NCI-H146 treated with DMSO at 0.1 percent for 48 hours (cell line): ENCODE measurements around the gene SOCS3.
"Not testable (repeated sequence)": the region's sequence is repeated elsewhere in the genome, so short reads cannot be mapped to it uniquely, and the experiment has no call there.

Experiments used
- DNase-seq: peaks from one replicate; lab custom pipeline; 2025; ENCODE audit not compliant: unreplicated experiment; lab: John Stamatoyannopoulos, UW

The SOCS3 gene

DNA sequence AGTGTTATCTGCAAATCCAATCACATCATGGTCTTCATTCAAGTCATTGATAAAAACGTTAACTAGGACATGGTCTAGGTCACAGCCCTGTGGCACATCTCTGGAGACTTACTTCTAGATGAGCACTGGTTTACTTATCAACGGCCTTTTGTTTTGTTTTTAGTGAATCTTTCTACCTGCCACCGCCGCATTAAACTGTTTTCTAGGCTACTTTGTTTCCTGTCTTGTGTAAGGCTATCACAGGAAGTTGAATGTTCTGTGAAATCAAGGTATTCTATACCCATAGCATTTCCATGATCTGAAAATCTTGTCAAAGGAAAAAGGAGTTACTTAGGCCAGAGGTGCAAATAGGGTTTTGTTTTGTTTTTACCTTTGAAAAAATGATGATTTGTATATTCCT, 26.9 kb downstream of the SOCS3 start:
- no peak for DNase-seq

DNA sequence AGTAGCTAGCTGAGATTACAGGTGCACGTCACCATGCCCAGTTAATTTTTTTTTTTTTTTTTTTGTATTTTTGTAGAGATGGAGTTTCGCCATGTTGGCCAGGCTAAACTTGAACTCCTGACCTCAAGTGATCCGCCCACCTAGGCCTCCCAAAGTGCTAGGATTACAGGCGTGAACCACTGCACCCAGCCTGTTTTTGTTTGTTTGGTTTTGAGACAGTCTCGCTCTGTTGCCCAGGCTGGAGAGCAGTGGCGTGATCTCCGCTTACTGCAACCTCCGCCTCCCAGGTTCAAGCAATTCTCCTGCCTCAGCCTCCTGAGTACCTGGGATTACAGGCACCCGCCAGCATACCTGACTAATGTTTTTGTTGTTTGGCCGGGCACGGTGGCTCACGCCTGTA, 28.5 kb downstream of the SOCS3 start:
- not testable (repeated sequence) for DNase-seq

DNA sequence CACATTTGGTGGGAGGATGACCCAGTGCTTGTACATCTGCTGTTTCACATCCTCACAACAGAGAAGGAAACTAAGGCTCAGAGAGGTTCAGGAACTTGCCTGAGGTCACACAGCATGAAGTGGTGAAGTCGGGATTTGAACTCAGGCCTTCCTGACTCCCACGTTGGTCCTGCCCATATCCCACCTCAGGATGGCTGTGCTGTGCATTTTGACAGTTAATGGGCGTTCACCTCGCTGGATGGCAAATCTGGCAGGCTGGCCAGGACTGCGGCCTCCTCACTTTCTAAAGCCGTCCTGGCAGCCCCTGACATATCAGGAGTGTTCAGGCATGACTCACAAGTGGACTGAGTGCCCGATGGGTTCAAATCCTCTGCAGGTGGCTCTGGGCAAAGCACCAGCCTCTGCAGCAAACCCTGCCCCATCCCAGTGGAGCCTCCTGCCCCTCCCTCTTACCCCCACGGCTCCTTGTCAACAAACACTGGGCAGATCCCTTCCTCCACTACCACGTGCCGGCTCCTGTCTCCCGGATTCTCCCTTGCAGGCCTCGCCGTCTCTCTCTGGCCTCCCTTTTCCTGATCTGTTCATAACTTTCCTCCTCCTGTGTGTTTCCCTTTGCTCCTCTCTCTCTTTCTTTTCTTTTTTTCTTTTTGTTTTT, 29.2 kb downstream of the SOCS3 start:
- no peak for DNase-seq

DNA sequence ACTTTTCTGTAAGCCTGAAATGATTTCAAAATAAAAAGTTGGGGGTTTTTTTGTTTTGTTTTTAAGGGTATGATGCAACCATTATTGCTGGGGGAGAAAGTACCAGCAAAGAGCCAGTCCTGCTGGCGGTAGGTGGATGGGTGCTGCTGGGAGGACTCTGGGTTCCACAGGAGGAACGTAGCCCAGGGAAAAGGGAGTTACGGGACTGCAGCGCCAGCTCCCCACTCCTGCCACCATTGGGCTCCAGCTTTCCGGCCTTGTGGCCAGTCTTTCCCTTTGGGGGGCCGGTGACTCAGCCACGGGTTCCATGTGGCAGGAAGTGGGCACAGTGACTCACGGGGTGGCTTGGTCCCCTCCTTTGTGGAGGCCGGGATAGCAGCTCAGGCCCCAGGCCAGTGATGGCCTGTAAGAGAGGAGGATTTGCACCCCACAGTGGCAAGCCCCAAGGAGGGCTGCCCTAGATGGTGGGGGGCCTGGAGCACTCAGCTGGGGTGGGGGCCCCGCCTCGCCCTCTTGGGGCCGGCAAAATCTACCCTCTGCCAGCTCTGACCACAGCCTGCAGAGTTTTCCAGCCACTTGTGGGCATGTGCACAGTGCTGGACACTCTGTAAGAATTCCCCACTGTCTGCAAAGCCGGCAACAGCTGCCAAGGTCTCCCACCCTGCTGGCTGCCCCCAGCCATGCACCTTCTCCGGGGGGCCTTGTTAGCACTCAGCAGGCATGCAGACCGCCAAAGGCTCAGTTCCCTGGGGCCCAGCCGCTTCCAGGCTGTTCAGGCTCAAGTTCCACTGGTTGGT, 30.4 kb downstream of the SOCS3 start:
- DNase-seq, result no peak

DNA sequence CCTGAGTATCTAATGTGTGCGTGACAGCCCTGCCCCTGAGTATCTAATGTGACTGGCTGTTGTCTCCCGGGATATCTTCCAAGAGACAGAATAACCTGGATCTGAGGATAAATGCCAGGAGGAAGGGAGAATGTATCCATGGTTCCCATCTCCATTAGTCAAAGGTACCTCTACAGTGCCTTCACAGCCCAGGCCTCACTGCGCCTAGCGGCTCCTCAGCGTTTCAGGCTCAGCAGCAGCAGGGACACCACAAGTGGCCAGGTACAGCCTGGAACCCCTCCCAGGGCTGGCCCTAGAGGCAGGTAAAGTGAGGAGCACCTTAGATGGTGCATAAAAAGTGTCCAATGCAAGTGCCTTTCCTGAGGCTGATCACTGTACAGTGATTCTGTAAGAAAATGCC, 32.0 kb downstream of the SOCS3 start:
- DNase-seq, result no peak

DNA sequence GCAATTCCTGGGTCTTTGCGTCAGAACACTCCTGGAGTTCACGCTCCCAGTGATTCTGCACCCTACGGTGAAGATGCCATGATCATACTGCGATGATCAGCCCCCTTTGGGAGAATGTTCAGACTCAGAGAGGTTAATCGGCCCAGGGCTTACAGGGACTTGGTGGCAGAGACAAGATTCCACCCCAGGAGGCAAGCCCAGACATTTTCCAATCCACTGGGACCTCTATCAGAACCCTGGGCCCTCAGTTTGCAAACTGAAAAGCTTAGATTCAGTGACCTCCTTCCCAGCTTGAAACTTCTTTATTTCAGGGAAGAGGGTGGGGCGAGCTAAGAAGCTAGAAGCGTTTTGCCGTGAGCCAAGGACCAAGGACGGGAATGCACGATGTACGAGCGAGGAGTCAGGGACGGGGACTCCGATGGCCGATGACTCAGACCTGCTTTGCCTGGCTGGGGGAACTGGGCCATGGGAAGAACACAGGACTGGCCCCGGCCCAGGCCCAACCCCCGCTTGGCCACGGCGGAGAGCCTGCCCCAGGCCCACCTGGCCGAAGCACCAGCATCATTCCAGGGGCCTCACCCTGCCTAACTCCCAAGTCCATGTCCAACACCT, 34.7 kb downstream of the SOCS3 start:
- DNase-seq, result no peak

DNA sequence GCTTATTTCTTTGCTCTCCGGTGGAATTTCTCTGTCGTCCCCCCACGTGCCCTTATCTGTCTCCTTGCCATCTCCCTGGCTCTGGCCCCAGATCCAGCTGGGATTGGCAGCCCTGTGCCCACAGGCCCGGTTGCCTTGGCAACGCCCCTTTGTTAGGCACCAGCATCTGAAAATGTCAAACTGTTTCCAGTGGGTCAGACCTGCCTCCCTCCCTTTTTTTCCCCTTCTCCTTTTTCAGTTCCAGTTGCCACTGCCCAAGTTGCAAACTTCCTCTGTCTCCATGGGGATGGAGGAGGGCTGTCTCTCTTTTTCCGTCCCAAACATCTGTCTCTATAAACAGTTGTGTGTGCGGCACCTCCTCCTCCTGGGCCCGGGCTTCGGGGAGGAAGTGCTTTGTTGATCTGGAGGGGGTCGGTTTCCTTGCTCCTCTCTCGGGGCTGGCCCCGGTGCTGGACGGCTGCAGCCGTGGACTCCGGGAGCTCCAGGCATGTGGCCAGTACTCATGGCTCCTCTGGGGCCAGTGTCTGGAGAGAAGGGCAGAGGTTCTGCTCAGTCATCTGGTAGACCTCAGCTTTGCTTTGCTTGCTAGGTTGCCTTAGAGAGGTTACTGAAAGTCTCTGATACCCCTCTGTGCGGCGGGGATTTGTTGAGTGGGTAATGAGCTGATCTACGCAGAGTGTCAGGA, 35.3 kb downstream of the SOCS3 start:
- DNase-seq, result no peak

DNA sequence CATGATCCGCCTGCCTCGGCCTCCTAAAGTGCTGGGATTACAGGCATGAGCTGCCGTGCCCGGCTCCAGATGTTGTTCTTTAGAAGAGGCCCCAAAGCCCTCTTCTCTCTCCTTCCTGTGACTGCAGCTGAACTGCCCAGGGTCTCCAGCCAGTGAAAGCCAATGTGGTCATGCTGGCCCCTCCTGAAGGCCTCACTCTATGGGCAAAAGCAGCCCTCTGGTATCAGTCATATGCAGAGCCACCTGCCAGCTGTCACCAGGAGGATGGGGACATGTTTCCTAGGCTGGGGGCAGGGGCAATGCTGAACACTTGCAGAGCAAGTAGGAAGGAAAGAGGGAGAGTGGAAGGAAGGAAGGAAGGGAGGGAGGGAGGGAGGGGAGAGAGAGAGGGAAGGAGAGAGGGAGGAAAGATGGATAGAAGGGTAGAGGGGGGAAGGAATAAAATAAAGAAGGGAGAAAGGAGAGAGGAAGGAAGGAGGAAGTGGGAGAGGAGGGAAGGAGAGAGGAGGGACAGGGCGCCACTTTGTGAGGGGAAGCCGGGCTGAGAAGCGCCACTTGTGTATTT, 36.0 kb downstream of the SOCS3 start:
- no peak for DNase-seq

DNA sequence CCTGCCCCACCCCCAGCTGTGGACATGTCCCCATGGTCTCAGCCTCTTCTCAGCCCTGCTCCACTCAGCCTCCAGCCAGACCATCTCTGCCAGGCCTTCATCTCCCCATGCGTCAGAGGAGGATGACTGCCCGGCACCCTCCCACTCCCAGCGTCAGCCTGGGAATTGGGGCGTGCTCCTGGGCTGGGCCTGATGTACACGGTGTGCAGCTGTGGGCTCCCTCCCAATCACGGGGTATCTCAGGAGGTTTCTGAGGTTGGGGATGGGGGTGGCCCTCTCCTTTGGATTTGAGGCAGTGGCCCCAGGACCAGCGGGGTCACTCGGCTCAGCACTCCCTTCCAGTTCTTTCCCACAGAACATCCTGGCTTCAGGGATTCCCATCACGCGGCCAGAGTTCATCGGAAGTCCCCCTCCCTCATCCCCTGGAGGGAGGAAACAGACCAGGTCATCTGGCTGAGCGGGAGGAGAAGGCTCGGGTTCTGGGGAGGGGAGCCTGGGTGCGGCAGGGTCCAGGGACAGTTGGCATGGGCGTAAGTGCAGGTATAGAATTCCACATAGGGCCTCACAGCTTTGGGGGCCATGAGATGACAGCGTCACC, 36.9 kb downstream of the SOCS3 start:
- DNase-seq, result no peak

DNA sequence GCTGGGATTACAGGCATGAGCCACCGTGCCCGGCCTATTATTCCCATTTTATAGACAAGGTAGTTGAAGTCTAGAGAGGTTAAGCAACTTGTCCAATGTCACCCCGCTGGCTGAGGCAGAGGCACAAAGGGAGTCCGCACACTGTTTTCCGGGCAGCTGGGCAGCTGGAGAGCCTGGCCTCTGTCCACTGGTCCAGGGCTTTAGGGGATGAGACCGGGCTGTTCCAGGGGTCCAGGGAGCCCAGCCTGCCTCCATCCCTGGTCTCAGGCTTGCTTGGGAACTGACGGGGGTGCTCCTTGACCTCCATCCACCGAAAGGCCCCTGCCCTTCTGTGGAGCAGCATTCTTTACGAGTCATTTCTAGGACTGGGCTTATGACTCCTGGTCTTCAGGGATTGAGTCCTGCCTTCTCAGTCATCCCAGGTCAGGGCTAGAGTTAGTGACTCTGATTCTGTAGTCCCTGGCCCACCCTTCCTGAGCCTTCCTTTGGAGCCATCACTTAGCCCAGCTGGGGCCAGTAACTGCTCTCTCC, 37.5 kb downstream of the SOCS3 start:
- DNase-seq, result no peak

DNA sequence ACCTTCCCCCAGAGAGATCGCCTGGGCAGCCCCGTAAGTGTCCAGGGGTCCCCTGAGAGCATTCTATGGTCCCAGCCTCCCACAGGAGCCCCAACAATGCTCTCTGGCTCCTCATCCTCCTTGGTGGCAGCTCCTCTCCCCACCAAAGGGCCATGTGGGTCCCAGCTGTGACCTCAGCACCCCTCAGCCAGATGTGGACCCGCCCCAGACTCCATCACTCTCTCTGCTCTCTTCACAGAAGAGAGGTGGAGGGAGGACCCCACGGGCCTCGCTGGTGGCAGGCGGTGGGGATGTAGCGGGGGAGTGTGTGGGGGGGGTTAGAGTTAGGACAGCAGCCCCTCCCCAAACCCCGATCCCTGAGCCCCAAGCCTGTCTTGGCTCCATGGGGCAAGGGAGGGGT, 41.0 kb downstream of the SOCS3 start:
- no peak for DNase-seq

DNA sequence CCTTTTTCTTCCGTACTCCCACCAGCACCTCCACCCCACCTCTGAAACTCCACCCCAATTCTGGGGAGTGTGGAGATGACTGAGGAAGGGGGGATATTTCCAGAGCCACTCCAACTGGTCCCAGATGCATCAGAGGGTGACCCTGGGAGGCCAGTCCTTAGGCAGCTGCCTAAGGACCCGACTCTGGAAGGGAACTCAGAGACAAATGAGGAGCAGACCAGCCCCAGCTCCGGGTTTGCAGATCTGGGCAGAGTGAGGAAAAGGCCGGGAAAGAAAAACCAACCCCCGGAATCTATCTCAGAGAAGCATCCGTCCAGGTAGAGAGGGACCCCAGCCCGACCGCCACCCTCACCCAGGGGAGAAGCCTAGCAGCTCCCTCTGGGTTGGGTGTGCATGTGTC, 41.5 kb downstream of the SOCS3 start:
- DNase-seq, result no peak

DNA sequence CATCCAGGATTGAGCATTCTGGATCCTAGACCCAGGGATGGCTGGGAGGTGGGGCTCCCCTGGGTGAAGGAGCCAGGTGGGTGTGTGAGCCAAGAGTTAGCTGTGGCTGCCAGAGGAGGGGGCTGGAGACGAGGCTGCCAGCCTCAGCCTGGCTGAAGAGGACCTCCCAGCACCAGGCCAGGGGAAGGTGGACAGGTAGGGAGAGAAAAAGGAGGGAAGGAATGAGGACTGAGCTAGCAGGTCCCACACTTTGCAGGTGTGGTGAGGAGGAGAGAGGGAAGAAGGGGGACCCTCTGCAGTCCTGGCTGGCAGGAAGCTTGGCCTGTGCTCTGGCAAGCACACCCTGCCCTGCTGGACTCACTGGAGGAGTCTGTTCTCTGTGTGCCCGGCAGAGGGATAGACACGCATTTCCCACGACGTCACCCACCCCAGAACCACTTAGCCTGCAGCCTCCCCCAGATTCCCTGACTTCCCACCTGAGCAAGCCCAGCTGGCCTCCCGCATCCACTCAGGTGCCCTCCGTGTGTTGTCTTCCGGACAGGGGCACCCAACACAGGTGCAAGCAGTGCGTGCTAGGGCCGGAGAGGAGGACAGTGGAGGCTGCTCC, 42.0 kb downstream of the SOCS3 start:
- DNase-seq, result no peak

DNA sequence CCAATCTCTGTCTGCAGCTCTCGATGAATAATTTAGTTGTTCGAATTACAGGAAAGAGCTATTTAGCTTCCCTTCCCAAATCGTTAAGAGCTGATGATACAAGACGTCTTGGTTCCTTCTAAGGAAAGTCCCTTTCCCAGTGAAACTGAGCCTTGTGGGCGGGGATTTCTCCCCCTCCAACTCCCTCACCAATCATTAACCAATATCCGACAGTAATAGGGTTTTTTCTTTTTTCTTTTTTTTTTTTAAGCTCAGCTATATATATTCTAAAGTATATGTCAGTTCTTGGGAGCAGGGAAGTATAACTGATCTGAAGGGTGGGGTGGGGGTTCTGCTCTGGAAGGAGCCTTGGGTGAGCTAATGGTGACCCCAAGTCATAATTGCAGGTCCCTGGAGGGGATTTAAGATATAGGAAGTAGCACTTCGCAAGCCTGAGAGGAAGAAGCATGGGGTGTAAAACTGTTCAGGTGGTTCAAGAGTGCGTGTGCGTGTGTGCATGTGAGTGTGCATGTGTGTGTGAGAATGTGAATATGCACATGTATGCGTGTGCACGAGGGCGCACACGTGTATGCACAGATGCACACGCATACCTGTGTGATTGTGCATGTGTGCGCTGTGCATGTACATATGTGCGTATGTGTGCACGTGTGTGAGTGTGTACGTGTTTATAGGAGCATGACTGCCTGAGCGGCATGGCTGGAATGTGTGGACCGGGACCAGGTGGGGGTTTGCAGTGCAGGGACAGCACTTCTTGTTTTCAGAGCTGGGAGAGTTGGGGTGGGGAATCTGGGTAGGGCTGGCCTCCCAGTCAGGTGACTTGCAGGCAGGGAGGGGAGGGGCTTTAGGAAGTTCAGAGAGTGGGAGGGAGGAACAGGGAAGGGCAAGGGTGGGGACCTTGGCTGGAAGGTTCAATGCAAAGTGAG, 42.7 kb downstream of the SOCS3 start:
- DNase-seq, result no peak

DNA sequence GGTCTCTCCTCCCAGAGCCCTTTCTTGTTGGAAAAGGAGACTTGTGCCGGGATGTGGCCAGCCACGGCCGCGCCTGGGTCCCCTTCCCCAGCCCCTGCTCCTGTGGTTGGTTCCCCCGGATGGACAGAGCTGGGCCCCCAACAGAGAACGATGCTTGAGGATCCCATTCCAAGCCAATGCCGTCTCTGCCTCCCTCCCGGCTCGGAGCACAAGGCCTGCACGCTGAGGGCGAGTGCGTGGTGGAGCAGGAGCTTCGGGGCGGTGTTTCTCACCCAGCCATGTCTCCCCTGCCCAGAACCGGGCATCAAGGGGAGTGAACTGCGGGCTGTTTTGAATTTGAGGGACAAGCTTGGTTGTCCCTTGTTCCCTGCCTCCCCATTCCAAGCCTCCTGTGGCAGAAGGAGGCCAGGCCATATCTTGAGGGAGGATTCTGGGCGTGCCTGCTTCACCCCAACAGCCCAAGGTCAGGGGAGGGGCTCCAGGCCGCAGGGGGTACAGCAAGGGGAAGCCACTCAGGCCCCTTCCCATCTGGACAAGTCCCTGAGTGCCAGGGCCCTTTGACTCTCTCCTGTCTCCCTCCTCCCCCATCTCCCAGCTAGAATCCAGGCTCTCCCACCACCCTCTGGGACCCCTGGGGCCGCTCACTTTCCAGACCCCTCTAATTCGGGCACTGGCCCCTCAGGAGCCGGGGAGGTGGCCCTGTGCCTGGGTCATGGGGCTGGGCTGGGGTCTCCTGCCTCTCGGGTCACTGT, 43.6 kb downstream of the SOCS3 start:
- no peak for DNase-seq

DNA sequence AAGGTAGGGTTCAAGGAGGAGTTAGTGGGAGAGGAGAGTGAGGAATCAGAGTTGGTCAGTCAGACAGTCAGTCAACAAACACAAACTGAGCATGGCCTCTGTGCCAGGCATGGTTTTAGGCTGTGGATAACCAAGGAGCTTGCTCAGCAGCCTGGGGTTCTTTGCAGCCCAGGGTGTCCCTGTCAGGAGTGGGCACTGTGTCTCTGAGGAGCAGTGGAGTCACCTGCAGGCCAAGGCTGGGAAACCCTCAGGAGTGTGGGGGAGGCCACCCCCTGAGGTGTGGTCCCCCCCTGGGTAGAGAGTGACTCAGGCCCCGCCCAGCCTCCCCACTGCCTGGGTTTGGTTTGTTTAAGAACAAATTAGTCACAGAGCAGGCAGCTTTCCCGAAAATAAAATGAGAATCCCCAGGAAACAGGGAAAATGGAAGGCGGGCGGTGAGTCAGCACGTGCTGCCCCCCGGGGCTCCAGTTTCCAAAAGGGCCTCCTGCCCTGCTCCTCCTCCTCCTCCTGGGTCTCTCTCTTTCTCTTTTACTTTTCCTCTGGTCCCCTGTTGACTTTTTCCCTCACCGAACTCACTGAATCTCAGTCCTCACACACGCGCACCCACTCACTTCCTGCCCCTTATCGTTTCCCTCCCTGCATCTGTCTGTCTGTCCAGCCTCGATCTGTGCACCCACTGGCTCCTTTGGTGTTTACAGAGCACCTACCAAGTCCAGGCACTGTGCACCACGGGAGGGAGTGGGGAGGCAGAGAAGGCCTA, 44.3 kb downstream of the SOCS3 start:
- DNase-seq, result no peak

DNA sequence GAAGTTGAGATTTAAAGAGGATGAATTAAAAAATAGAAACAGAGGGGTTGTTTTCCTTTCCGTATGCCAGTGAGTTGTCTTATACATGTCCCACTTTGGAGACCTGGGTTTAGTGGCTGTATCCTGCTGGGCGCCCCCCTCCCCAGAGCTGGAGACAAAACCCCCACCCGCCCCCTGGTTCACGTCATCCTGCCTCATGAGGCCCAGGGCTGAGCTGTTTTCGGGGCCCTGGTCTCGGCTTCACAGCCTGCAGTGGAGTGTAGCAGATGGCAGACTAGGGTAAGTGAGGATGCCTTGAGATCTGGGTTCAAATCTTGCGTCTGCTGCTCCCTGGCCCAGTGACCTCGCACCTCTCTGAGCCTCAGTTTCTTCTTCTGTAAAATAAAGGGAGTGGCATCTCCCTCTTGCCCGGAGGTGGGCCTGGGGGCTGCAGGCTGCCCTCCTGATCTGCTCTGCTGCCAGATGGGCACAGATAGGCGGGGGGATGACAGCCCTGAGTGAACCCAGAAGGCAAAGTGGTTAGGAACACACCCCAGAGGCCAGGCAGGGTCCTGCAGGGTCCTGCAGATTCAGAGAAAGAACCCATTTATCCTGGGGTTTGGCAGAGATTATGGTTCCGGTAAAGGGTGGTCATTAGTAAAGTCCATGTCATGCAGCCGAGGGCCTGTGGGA, 45.1 kb downstream of the SOCS3 start:
- DNase-seq, result no peak
